Neural cell (in vitro differentiated cells): ENCODE measurements around the gene KLF5. TPM values are rescaled to one million over a fixed set of nuclear protein-coding genes. Genes with fewer than 3 reads are reported as not detected.
A peak's percentile ranks its signal among the peaks of the same experiment; 100 is the strongest.

ENCODE experiments used
- H2AFZ ChIP-seq: fragments of 200-600, 300-800 bp; sonication (generic), shearing (Covaris generic); 2 replicates; pipeline ENCODE4 v1.6.0; 2014; ENCODE audit warnings: low read depth, mild to moderate bottlenecking, antibody characterized with exemption, low read length, moderate library complexity
- H3F3A ChIP-seq: fragments of 200-600 bp; shearing (Covaris generic); 2 replicates; pipeline ENCODE4 v1.6.1; 2016; ENCODE audit warnings: mild to moderate bottlenecking, moderate library complexity, mixed read lengths, antibody characterized with exemption, low read length; ENCODE audit not compliant: insufficient read depth, poor library complexity, severe bottlenecking
- H3K27ac ChIP-seq: fragments of 200-600, 300-800 bp; sonication (generic), shearing (Covaris generic); 2 replicates; pipeline ENCODE4 v1.5.1; 2014; ENCODE audit warnings: mild to moderate bottlenecking, low read length, moderate library complexity
- H3K27me3 ChIP-seq: fragments of 300-800, 200-600 bp; sonication (generic), shearing (Covaris generic); 2 replicates; pipeline ENCODE4 v1.6.0; 2014; ENCODE audit warnings: mild to moderate bottlenecking, low read depth, low read length, moderate library complexity; ENCODE audit not compliant: insufficient read depth
- H3K36me3 ChIP-seq: fragments of 300-800, 200-600 bp; sonication (generic), shearing (Covaris generic); 2 replicates; pipeline ENCODE4 v1.5.1; 2014; ENCODE audit warnings: mild to moderate bottlenecking, antibody characterized with exemption, low read length, moderate library complexity; ENCODE audit not compliant: insufficient read depth
- H3K4me2 ChIP-seq: fragments of 300-800, 200-600 bp; sonication (generic), shearing (Covaris generic); 2 replicates; pipeline ENCODE4 v1.6.0; 2014; ENCODE audit warnings: mild to moderate bottlenecking, low read length
- H3K4me3 ChIP-seq: fragments of 300-800, 200-600 bp; sonication (generic), shearing (Covaris generic); 2 replicates; pipeline ENCODE4 v1.5.1; 2014; ENCODE audit warnings: mild to moderate bottlenecking, low read length, moderate library complexity
- H3K79me2 ChIP-seq: fragments of 200-600 bp; shearing (Covaris generic); replicated peaks from 2 replicates; pipeline ENCODE4 v1.6.0; 2014; ENCODE audit warnings: mild to moderate bottlenecking, low read length, moderate library complexity; ENCODE audit not compliant: insufficient read depth
- H3K9ac ChIP-seq: fragments of 300-800, 200-600 bp; sonication (generic), shearing (Covaris generic); 2 replicates; pipeline ENCODE4 v1.6.1; 2016; ENCODE audit warnings: mild to moderate bottlenecking, low read length, mixed read lengths
- H3K9me2 ChIP-seq: fragments of 200-600 bp; shearing (Covaris generic); 2 replicates; pipeline ENCODE4 v1.6.1; 2016; ENCODE audit warnings: mild to moderate bottlenecking, low read length, mixed read lengths; ENCODE audit not compliant: insufficient read depth
- H3K9me3 ChIP-seq: fragments of 200-600, 300-800 bp; sonication (generic), shearing (Covaris generic); 2 replicates; pipeline ENCODE4 v1.6.1; 2016; ENCODE audit warnings: mild to moderate bottlenecking, mixed run types, low read length, moderate library complexity, mixed read lengths
- H4K20me1 ChIP-seq: fragments of 200-600 bp; shearing (Covaris generic); 2 replicates; pipeline ENCODE4 v1.6.1; 2016; ENCODE audit warnings: mild to moderate bottlenecking, mixed run types; ENCODE audit not compliant: insufficient read depth
- EP300 ChIP-seq: fragments of 450-650 bp; conservative IDR thresholded peaks from 2 replicates; pipeline ENCODE4 v1.6.1; 2014; ENCODE audit warnings: antibody characterized with exemption, mild to moderate bottlenecking, moderate library complexity; ENCODE audit not compliant: poor library complexity, severe bottlenecking
- EZH2 ChIP-seq: fragments of 200-600, 300-800 bp; shearing (Covaris generic), sonication (generic); IDR thresholded peaks from 2 replicates; pipeline ENCODE4 v1.6.1; 2014; ENCODE audit warnings: antibody characterized with exemption, low read length, borderline replicate concordance, mild to moderate bottlenecking; ENCODE audit not compliant: insufficient read depth, poor library complexity, severe bottlenecking
- MXI1 ChIP-seq: fragments of 450-650 bp; conservative IDR thresholded peaks from 2 replicates; pipeline ENCODE4 v1.6.1; 2014; ENCODE audit warnings: antibody characterized with exemption, mild to moderate bottlenecking; ENCODE audit not compliant: poor library complexity, severe bottlenecking
- POLR2AphosphoS5 ChIP-seq: IDR thresholded peaks from 2 replicates; pipeline ENCODE4 v1.6.1; 2012
- RAD21 ChIP-seq: fragments of 450-650 bp; conservative IDR thresholded peaks from 2 replicates; pipeline ENCODE4 v1.6.1; 2014; ENCODE audit warnings: antibody characterized with exemption, mild to moderate bottlenecking, moderate library complexity
- SMC3 ChIP-seq: fragments of 450-650 bp; conservative IDR thresholded peaks from 2 replicates; pipeline ENCODE4 v1.6.1; 2014; ENCODE audit warnings: antibody characterized with exemption, mild to moderate bottlenecking, moderate library complexity; ENCODE audit not compliant: poor library complexity
- TAF1 ChIP-seq: IDR thresholded peaks from 2 replicates; pipeline ENCODE4 v1.6.1; 2012; ENCODE audit warnings: low read depth
- polyA plus RNA-seq: library from polyadenylated mRNA; depleted of rRNA; stranded (reverse); fragments of >200 nt; gene quantifications from 2 replicates; pipeline ENCODE4 v1.2.3, GENCODE V29; 2014
- TF ChIP-seq, protein P1 (sequence below): fragments of 450-650 bp; IDR thresholded peaks from 2 replicates; pipeline ENCODE4 v1.5.1; 2014; ENCODE audit warnings: antibody characterized with exemption, mild to moderate bottlenecking, moderate library complexity; ENCODE audit not compliant: poor library complexity, severe bottlenecking
- TF ChIP-seq, protein P2 (sequence below): IDR thresholded peaks from 2 replicates; pipeline ENCODE4 v1.6.1; 2012; ENCODE audit warnings: borderline replicate concordance

Gene KLF5
- polyA plus RNA-seq, 1 donor from 2014 or later: 0.26 TPM

DNA sequence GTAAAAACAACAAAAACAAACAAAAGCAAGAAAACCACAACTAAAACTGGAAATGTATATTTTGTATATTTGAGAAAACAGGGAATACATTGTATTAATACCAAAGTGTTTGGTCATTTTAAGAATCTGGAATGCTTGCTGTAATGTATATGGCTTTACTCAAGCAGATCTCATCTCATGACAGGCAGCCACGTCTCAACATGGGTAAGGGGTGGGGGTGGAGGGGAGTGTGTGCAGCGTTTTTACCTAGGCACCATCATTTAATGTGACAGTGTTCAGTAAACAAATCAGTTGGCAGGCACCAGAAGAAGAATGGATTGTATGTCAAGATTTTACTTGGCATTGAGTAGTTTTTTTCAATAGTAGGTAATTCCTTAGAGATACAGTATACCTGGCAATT, 17.1 kb downstream of the KLF5 start:
- H4K20me1 ChIP-seq: no peaks in the 10 kb centered on the region
- H3K4me3 ChIP-seq: no peak overlapping the region
- TF ChIP-seq POLR2AphosphoS5 (peak; percentile 69), SMC3 (no peak), EZH2 (no peak), RAD21 (no peak), EP300 (peak; percentile 75)
- TF ChIP-seq, protein P1, sequence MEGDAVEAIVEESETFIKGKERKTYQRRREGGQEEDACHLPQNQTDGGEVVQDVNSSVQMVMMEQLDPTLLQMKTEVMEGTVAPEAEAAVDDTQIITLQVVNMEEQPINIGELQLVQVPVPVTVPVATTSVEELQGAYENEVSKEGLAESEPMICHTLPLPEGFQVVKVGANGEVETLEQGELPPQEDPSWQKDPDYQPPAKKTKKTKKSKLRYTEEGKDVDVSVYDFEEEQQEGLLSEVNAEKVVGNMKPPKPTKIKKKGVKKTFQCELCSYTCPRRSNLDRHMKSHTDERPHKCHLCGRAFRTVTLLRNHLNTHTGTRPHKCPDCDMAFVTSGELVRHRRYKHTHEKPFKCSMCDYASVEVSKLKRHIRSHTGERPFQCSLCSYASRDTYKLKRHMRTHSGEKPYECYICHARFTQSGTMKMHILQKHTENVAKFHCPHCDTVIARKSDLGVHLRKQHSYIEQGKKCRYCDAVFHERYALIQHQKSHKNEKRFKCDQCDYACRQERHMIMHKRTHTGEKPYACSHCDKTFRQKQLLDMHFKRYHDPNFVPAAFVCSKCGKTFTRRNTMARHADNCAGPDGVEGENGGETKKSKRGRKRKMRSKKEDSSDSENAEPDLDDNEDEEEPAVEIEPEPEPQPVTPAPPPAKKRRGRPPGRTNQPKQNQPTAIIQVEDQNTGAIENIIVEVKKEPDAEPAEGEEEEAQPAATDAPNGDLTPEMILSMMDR: no peak
- no peak overlapping the region for H3K9ac ChIP-seq
- no peaks in the 10 kb centered on the region for H3K27me3 ChIP-seq
- H3K4me2 ChIP-seq: no peak overlapping the region
- no peak overlapping the region for H2AFZ ChIP-seq
- H3K79me2 ChIP-seq: no peaks in the 10 kb centered on the region
- H3K36me3 ChIP-seq: no peaks in the 10 kb centered on the region
- no peak overlapping the region for H3K27ac ChIP-seq
- H3K9me2 ChIP-seq: no peaks in the 10 kb centered on the region
- H3F3A ChIP-seq: no peaks in the 10 kb centered on the region
- H3K9me3 ChIP-seq: no peaks in the 10 kb centered on the region

DNA sequence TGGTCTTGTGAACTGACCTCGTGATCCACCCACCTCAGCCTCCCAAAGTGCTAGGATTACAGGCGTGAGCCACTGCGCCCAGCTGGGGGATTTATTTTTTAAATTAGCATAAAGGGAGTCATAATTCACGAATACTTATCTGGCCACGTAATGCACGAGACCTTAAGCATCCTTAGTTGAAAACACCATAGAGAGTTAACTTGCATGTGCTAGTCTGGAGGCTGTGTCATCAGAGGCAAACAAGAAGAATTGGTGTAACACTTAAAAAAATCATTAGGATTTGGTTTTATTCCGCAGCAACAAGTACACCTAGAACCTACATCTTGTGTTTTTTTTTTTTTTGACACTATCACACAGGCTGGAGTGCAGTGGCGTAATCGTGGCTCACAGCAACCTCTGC, 19.1 kb downstream of the KLF5 start:
- Histone ChIP-seq H3K27ac (no peak overlapping the region), H3F3A (no peaks in the 10 kb centered on the region), H3K9me2 (no peaks in the 10 kb centered on the region), H3K79me2 (no peaks in the 10 kb centered on the region), H3K9me3 (no peaks in the 10 kb centered on the region), H4K20me1 (no peaks in the 10 kb centered on the region), H3K4me2 (no peak overlapping the region), H3K36me3 (no peaks in the 10 kb centered on the region), H3K4me3 (no peak overlapping the region), H2AFZ (no peak overlapping the region), H3K27me3 (no peaks in the 10 kb centered on the region), H3K9ac (no peak overlapping the region)
- TF ChIP-seq, protein P1: no peak
- TF ChIP-seq POLR2AphosphoS5 (no peak), EP300 (no peak), MXI1 (no peak), SMC3 (no peak), TAF1 (no peak), EZH2 (no peak), RAD21 (no peak)
- TF ChIP-seq, protein P2, sequence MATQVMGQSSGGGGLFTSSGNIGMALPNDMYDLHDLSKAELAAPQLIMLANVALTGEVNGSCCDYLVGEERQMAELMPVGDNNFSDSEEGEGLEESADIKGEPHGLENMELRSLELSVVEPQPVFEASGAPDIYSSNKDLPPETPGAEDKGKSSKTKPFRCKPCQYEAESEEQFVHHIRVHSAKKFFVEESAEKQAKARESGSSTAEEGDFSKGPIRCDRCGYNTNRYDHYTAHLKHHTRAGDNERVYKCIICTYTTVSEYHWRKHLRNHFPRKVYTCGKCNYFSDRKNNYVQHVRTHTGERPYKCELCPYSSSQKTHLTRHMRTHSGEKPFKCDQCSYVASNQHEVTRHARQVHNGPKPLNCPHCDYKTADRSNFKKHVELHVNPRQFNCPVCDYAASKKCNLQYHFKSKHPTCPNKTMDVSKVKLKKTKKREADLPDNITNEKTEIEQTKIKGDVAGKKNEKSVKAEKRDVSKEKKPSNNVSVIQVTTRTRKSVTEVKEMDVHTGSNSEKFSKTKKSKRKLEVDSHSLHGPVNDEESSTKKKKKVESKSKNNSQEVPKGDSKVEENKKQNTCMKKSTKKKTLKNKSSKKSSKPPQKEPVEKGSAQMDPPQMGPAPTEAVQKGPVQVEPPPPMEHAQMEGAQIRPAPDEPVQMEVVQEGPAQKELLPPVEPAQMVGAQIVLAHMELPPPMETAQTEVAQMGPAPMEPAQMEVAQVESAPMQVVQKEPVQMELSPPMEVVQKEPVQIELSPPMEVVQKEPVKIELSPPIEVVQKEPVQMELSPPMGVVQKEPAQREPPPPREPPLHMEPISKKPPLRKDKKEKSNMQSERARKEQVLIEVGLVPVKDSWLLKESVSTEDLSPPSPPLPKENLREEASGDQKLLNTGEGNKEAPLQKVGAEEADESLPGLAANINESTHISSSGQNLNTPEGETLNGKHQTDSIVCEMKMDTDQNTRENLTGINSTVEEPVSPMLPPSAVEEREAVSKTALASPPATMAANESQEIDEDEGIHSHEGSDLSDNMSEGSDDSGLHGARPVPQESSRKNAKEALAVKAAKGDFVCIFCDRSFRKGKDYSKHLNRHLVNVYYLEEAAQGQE: no peak
